Gastroesophageal sphincter (tissue), 4 donors: Measurements from ENCODE around the gene GPR150. TPM values are rescaled to one million over a fixed set of nuclear protein-coding genes. Genes with fewer than 3 reads are reported as not detected.

Experiments
- ATAC-seq: fragments of 150-250 bp; one replicate; pipeline ENCODE4 v1.9.1; 2016; ENCODE audit warnings: mild to moderate bottlenecking, moderate library complexity
- H3K27ac ChIP-seq, 4 donors: fragments of 200-600 bp; sonication (generic) in 3 of 4; 1 replicate in 3 of 4; 2 replicates in 1 of 4; pipeline ENCODE4 v1.5.1; 2016 to 2019
- H3K27me3 ChIP-seq: fragments of 200-600 bp; sonication (generic); one replicate; pipeline ENCODE4 v1.5.1; 2019
- H3K36me3 ChIP-seq, 2 donors: fragments of 200-600 bp; sonication (generic); one replicate each; pipeline ENCODE4 v1.5.1; 2019; ENCODE audit warnings: control low read depth in 1 of 2
- H3K4me1 ChIP-seq, 3 donors: fragments of 200-600 bp; sonication (generic); 1 replicate in 2 of 3; 2 replicates in 1 of 3; pipeline ENCODE4 v1.5.1; 2016 to 2019; ENCODE audit warnings: control low read depth in 2 of 3
- H3K4me3 ChIP-seq, 2 donors: fragments of 200-600 bp; sonication (generic); one replicate each; pipeline ENCODE4 v1.5.1; 2019; ENCODE audit warnings: mild to moderate bottlenecking in 1 of 2, moderate library complexity in 1 of 2
- H3K9me3 ChIP-seq, 3 donors: fragments of 200-600 bp; sonication (generic); one replicate each; pipeline ENCODE4 v1.5.1; 2017 to 2019; ENCODE audit warnings: control low read depth in 2 of 3
- CTCF ChIP-seq, 4 experiments: fragments of 200-600 bp in 2 of 4; fragments of 450-650 bp in 2 of 4; sonication (generic) in 1 of 4; IDR thresholded peaks; one replicate each; pipeline ENCODE4 v1.5.1; 2017 to 2019; ENCODE audit warnings: antibody characterized with exemption in 4 of 4, mild to moderate bottlenecking in 2 of 4, moderate library complexity in 2 of 4
- EP300 ChIP-seq: sonication (generic); formaldehyde crosslinking; IDR thresholded peaks from one replicate; pipeline ENCODE4 v1.6.1; 2017; ENCODE audit warnings: antibody characterized with exemption, mild to moderate bottlenecking
- POLR2A ChIP-seq, 2 donors: fragments of 450-650 bp; IDR thresholded peaks; one replicate each; pipeline ENCODE4 v1.6.1; 2017; ENCODE audit warnings: antibody characterized with exemption in 2 of 2, mild to moderate bottlenecking in 2 of 2, moderate library complexity in 1 of 2
- POLR2AphosphoS5 ChIP-seq: sonication (generic); formaldehyde crosslinking; IDR thresholded peaks from one replicate; pipeline ENCODE4 v1.6.1; 2017; ENCODE audit warnings: antibody characterized with exemption
- WGBS, 2 donors: methylation state at CpG; one replicate each; pipeline ENCODE4 v1.1.5; 2018; ENCODE audit warnings: low coverage in 1 of 2; 5-methylcytosine and 5-hydroxymethylcytosine counted together
- total RNA-seq, 4 donors: library from RNA; depleted of rRNA; stranded (reverse); fragments of >200 nt; gene quantifications; one replicate each; pipeline ENCODE4 v1.1.0, GENCODE V29; 2016

GPR150 gene
- total RNA-seq, 4 donors from 2014 or later: 0.31 to 0.39 TPM; not detected in 2

GRCh38 chr5:95652849-95653248 is 33.0 kb downstream of the GPR150 start:
- Histone ChIP-seq H3K27me3 (no peaks in the 10 kb centered on the region), H3K4me1 (peaks cover under 1 to 2% (median 2%) of the 10 kb centered on the region in 3 donors), H3K4me3 (no peak overlapping the region), H3K9me3 (no peaks in the 10 kb centered on the region), H3K27ac (no peak overlapping the region), H3K36me3 (peaks cover 0 to 16% of the 10 kb centered on the region in 2 donors)
- no peak for ATAC-seq
- TF ChIP-seq POLR2AphosphoS5 (no peak), EP300 (no peak), CTCF (IDR thresholded peaks at IDR 0.05) (no peak), POLR2A (IDR thresholded peaks at IDR 0.05) (no peak)
- 78 to 86% methylated on average over 1 of the region's 1 CpG for WGBS, 2 donors

GRCh38 chr5:95654196-95654595 is 34.3 kb downstream of the GPR150 start:
- TF ChIP-seq CTCF (IDR thresholded peaks at IDR 0.05) (no peak), POLR2A (IDR thresholded peaks at IDR 0.05) (no peak), EP300 (no peak), POLR2AphosphoS5 (no peak)
- no peaks in the 10 kb centered on the region for H3K9me3 ChIP-seq
- no peak overlapping the region for H3K4me3 ChIP-seq
- H3K4me1 ChIP-seq: no peaks in the 10 kb centered on the region
- ATAC-seq: no peak
- 91 to 95% methylated on average over 3 of the region's 3 CpGs for WGBS, 2 donors
- H3K27me3 ChIP-seq: no peaks in the 10 kb centered on the region
- no peak overlapping the region for H3K27ac ChIP-seq
- peaks cover 0 to 16% of the 10 kb centered on the region in 2 donors for H3K36me3 ChIP-seq

- Histone ChIP-seq H3K27me3 (no peaks in the 10 kb centered on the region), H3K4me1 (no peaks in the 10 kb centered on the region), H3K4me3 (no peak overlapping the region), H3K27ac (no peak overlapping the region), H3K36me3 (peaks cover 0 to 16% of the 10 kb centered on the region in 2 donors), H3K9me3 (no peaks in the 10 kb centered on the region)
- ATAC-seq: no peak
- TF ChIP-seq POLR2A (IDR thresholded peaks at IDR 0.05): no peak
- no peak for TF ChIP-seq CTCF (IDR thresholded peaks at IDR 0.05)
- TF ChIP-seq EP300: no peak
- TF ChIP-seq POLR2AphosphoS5: no peak
- 54 to 86% methylated on average over 1 of the region's 1 CpG for whole genome bisulfite sequencing, 2 donors
Measured at GRCh38 chr5:95655575-95655974, 35.7 kb downstream of the GPR150 start.

- H3K4me1 ChIP-seq: peaks cover 0 to 13% (median 0%) of the 10 kb centered on the region in 3 donors
- no peaks in the 10 kb centered on the region for H3K9me3 ChIP-seq
- TF ChIP-seq EP300: no peak
- H3K27me3 ChIP-seq: no peaks in the 10 kb centered on the region
- H3K27ac ChIP-seq: no peak overlapping the region
- H3K4me3 ChIP-seq: no peak overlapping the region
- no peak for ATAC-seq
- 91 to 95% methylated on average over 2 of the region's 2 CpGs for WGBS, 2 donors
- H3K36me3 ChIP-seq: peaks cover 0 to 5% of the 10 kb centered on the region in 2 donors
Measured at GRCh38 chr5:95660060-95660459, 40.2 kb downstream of the GPR150 start.

- no peaks in the 10 kb centered on the region for H3K9me3 ChIP-seq
- peaks cover 0 to 14% (median 0%) of the 10 kb centered on the region in 3 donors for H3K4me1 ChIP-seq
- H3K4me3 ChIP-seq: no peak overlapping the region
- no peak for TF ChIP-seq POLR2AphosphoS5
- TF ChIP-seq CTCF (IDR thresholded peaks at IDR 0.05): no peak
- TF ChIP-seq EP300: no peak
- TF ChIP-seq POLR2A (IDR thresholded peaks at IDR 0.05): no peak
- no peak for ATAC-seq
- H3K27ac ChIP-seq: no peak overlapping the region
- H3K27me3 ChIP-seq: no peaks in the 10 kb centered on the region
- no peaks in the 10 kb centered on the region for H3K36me3 ChIP-seq
Measured at GRCh38 chr5:95662946-95663345, 43.1 kb downstream of the GPR150 start.
